K562 (cell line): Measurements from ENCODE around the gene UNC93B1. TPM values are rescaled to one million over a fixed set of nuclear protein-coding genes. Genes with fewer than 3 reads are reported as not detected.

ENCODE experiments used
- BRF2 ChIP-seq: IDR thresholded peaks from 3 replicates; pipeline ENCODE4 v1.6.1; 2011; ENCODE audit warnings: borderline replicate concordance, mild to moderate bottlenecking; ENCODE audit not compliant: insufficient read length, insufficient read depth
- CAMTA2 ChIP-seq: fragments of 250-450 bp; sonication (Bioruptor Pico); conservative IDR thresholded peaks from 2 replicates; pipeline ENCODE4 v1.5.1; 2022
- CBX5 ChIP-seq: IDR thresholded peaks from 2 replicates; pipeline ENCODE4 v1.6.1; 2014; ENCODE audit warnings: low read depth, borderline replicate concordance
- E2F6 ChIP-seq, 2 experiments: IDR thresholded peaks; 2 replicates each; pipeline ENCODE4 v1.6.1; 2011; ENCODE audit warnings: borderline replicate concordance in 1 of 2, control low read depth in 1 of 2, low read depth in 1 of 2, low read length in 1 of 2, mild to moderate bottlenecking in 1 of 2, mixed read lengths in 1 of 2, moderate library complexity in 1 of 2; ENCODE audit not compliant: insufficient read depth in 1 of 2, insufficient read length in 1 of 2, poor library complexity in 1 of 2, severe bottlenecking in 1 of 2; ENCODE audit errors: extremely low read depth in 1 of 2
- ELF4 ChIP-seq: fragments of 450-650 bp; formaldehyde crosslinking; IDR thresholded peaks from 2 replicates; pipeline ENCODE4 v1.4.0; 2022; ENCODE audit warnings: missing genetic modification characterization
- EP400 ChIP-seq: fragments of 450-650 bp; IDR thresholded peaks from 2 replicates; pipeline ENCODE4 v1.6.1; 2017; ENCODE audit warnings: antibody characterized with exemption, mild to moderate bottlenecking, moderate library complexity
- GTF2E2 ChIP-seq: fragments of 200-800 bp; sonication (Bioruptor generic); IDR thresholded peaks from 2 replicates; pipeline ENCODE4 v1.6.1; 2016; ENCODE audit warnings: missing genetic modification characterization, missing compliant biosample characterization
- HMG20A ChIP-seq: fragments of 450-650 bp; formaldehyde crosslinking; conservative IDR thresholded peaks from 2 replicates; pipeline ENCODE4 v1.4.0; 2020; ENCODE audit warnings: mild to moderate bottlenecking, mixed read lengths
- HNRNPH1 ChIP-seq: fragments of 200-400 bp; formaldehyde crosslinking; optimal IDR thresholded peaks from 2 replicates; pipeline ENCODE3; 2017; ENCODE audit warnings: low read depth, mild to moderate bottlenecking, low read length, moderate library complexity
- NKRF ChIP-seq: fragments of 450-650 bp; IDR thresholded peaks from 2 replicates; pipeline ENCODE4 v1.6.1; 2016; ENCODE audit warnings: borderline replicate concordance
- PTTG1 ChIP-seq: fragments of 450-650 bp; IDR thresholded peaks from 2 replicates; pipeline ENCODE4 v1.6.1; 2016; ENCODE audit warnings: low read depth, mild to moderate bottlenecking, missing genetic modification characterization, missing compliant biosample characterization
- SRF ChIP-seq, 2 experiments: fragments of 250-450, 450-650 bp in 1 of 2; sonication (Bioruptor Pico) in 1 of 2; sonication (generic) in 1 of 2; formaldehyde crosslinking; IDR thresholded peaks; 2 replicates each; pipeline versions ENCODE4 v1.5.0 to v1.5.1; 2020 to 2022; ENCODE audit warnings: mild to moderate bottlenecking in 1 of 2, missing genetic modification reagents in 1 of 2
- ZKSCAN8 ChIP-seq: fragments of 200-800 bp; sonication (Bioruptor generic); IDR thresholded peaks from 2 replicates; pipeline ENCODE4 v1.6.1; 2016; ENCODE audit warnings: missing genetic modification characterization, missing compliant biosample characterization
- ZNF436 ChIP-seq: fragments of 250-450, 450-650 bp; sonication (Bioruptor Pico); formaldehyde crosslinking; IDR thresholded peaks from 2 replicates; pipeline ENCODE4 v1.7.0; 2020; ENCODE audit warnings: mild to moderate bottlenecking
- ZNF609 ChIP-seq: sonication (generic); formaldehyde crosslinking; IDR thresholded peaks from 2 replicates; pipeline ENCODE4 v1.8.1; 2023; ENCODE audit warnings: missing genetic modification reagents, mild to moderate bottlenecking, borderline replicate concordance
- polyA plus RNA-seq, 8 experiments: library from polyadenylated mRNA; depleted of rRNA in 4 of 8; stranded (reverse) in 5 of 8; unstranded in 3 of 8; fragments of >200 nt; fragmentation: Nextera tagmentation in 2 of 8; fragmentation: Illumina TruSeq in 1 of 8; extraction: Ambion mirVana in 2 of 8; extraction: Trizol in 1 of 8; gene quantifications; 2 replicates each; pipeline versions ENCODE4 v1.2.1 to v1.2.3, GENCODE V29; 2011 to 2014; ENCODE audit warnings: inconsistent platforms in 1 of 8, missing spikeins in 1 of 8
- total RNA-seq, 7 experiments: library from RNA; depleted of rRNA in 6 of 7; stranded (reverse); fragments of >200 nt in 6 of 7; fragmentation: Illumina TruSeq in 2 of 7; extraction: Trizol in 2 of 7; gene quantifications; 2 replicates each; pipeline versions ENCODE4 v1.2.1 to v1.2.3, GENCODE V29; 2011 to 2021; ENCODE audit warnings: low replicate concordance in 1 of 7

Gene UNC93B1
- total and polyA plus RNA-seq, 9 of the 15 experiments (the other 6 are each of a cell fraction or from before 2014, with no cell fraction given): 0.10 to 13.6 (median 6.5) TPM

GRCh38 chr11:68039526-68040086 lies 35.7 kb upstream of the UNC93B1 start (continued):
- no peak for TF ChIP-seq PTTG1
- TF ChIP-seq ZNF609: 0 out of 2 replicates have a peak, but pooled peaks have one; percentile 23
- no peak for TF ChIP-seq GTF2E2 (tag)
- TF ChIP-seq ZNF436 (CRISPR knock-in tag): no peak
- no peak for TF ChIP-seq EP400
- TF ChIP-seq SRF (CRISPR knock-in tag; IDR thresholded peaks at IDR 0.05): peak; percentile 46 to 93; a peak in 3 of 4 replicates
- no peak for TF ChIP-seq CAMTA2
- TF ChIP-seq ELF4 (CRISPR knock-in tag): no peak
- no peak for TF ChIP-seq HNRNPH1
- TF ChIP-seq E2F6 (IDR thresholded peaks at IDR 0.05; ENCODE audit: borderline replicate concordance in 1 of 2, extremely low read depth in 1 of 2, insufficient read depth in 1 of 2, insufficient read length in 1 of 2, low read depth in 1 of 2, low read length in 1 of 2, poor library complexity in 1 of 2, severe bottlenecking in 1 of 2): peak in 1 of 2 experiments; percentile 20
- TF ChIP-seq NKRF: no peak
- TF ChIP-seq CBX5: no peak
- TF ChIP-seq BRF2: no peak
- no peak for TF ChIP-seq HMG20A (CRISPR knock-in tag)
- TF ChIP-seq ZKSCAN8 (CRISPR knock-in tag): no peak
